SJCRH30 (cell line): ENCODE measurements around the gene TPX2. TPM values are rescaled to one million over a fixed set of nuclear protein-coding genes. Genes with fewer than 3 reads are reported as not detected.

ENCODE experiments used
- DNase-seq, 2 experiments: peaks; one replicate each; pipeline ENCODE4 v3.0.0-alpha.2; 2015 to 2020
- H3K27ac ChIP-seq: fragments of 250-450 bp; sonication (Bioruptor Pico); 2 replicates; pipeline ENCODE4 v1.5.1; 2020; ENCODE audit warnings: mild to moderate bottlenecking, moderate library complexity
- H3K27me3 ChIP-seq: fragments of 250-450 bp; sonication (Bioruptor Pico); 2 replicates; pipeline ENCODE4 v1.5.1; 2020; ENCODE audit warnings: mild to moderate bottlenecking, moderate library complexity
- H3K36me3 ChIP-seq: fragments of 250-450 bp; sonication (Bioruptor Pico); 2 replicates; pipeline ENCODE4 v1.5.1; 2020; ENCODE audit warnings: mild to moderate bottlenecking, moderate library complexity
- H3K4me1 ChIP-seq: fragments of 250-450 bp; sonication (Bioruptor Pico); 2 replicates; pipeline ENCODE4 v1.5.1; 2020; ENCODE audit warnings: mild to moderate bottlenecking, moderate library complexity
- H3K4me3 ChIP-seq: fragments of 250-450 bp; sonication (Bioruptor Pico); 2 replicates; pipeline ENCODE4 v1.5.1; 2020; ENCODE audit warnings: mild to moderate bottlenecking, moderate library complexity
- H3K9me3 ChIP-seq: fragments of 250-450 bp; sonication (Bioruptor Pico); replicated peaks from 2 replicates; pipeline ENCODE4 v1.5.1; 2020; ENCODE audit warnings: mild to moderate bottlenecking, moderate library complexity
- total RNA-seq: library from RNA; depleted of rRNA; stranded (reverse); fragments of >200 nt; shearing (Covaris generic); gene quantifications from 2 replicates; pipeline ENCODE4 v1.2.3, GENCODE V29; 2014; rRNA removed

Gene TPX2, protein sequence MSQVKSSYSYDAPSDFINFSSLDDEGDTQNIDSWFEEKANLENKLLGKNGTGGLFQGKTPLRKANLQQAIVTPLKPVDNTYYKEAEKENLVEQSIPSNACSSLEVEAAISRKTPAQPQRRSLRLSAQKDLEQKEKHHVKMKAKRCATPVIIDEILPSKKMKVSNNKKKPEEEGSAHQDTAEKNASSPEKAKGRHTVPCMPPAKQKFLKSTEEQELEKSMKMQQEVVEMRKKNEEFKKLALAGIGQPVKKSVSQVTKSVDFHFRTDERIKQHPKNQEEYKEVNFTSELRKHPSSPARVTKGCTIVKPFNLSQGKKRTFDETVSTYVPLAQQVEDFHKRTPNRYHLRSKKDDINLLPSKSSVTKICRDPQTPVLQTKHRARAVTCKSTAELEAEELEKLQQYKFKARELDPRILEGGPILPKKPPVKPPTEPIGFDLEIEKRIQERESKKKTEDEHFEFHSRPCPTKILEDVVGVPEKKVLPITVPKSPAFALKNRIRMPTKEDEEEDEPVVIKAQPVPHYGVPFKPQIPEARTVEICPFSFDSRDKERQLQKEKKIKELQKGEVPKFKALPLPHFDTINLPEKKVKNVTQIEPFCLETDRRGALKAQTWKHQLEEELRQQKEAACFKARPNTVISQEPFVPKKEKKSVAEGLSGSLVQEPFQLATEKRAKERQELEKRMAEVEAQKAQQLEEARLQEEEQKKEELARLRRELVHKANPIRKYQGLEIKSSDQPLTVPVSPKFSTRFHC
- total RNA-seq: 237 and 240 TPM in 2 replicates

DNA sequence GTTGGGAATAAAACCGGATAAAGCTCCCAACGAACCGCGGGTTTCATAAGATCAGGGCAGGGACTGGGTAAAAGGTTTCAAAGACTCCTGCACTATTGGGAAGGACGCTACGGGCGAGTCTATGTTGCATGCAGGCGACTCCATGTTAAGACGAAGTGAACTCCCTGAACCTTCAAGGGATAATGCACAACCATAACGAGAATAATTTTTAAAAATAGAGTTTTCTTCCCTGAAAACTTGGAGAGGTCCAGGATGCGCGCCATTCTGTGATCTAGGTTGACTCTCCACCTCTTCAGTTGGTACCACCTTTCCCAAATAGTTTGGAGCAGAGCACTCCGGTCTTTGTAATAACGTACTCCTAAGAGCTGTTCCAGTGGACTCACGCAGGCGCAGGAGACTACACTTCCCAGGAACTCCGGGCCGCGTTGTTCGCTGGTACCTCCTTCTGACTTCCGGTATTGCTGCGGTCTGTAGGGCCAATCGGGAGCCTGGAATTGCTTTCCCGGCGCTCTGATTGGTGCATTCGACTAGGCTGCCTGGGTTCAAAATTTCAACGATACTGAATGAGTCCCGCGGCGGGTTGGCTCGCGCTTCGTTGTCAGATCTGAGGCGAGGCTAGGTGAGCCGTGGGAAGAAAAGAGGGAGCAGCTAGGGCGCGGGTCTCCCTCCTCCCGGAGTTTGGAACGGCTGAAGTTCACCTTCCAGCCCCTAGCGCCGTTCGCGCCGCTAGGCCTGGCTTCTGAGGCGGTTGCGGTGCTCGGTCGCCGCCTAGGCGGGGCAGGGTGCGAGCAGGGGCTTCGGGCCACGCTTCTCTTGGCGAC lies at the start of gene TPX2:
Gene TPX2, plus strand, starts transcription at position 562 of the 821 bp plus-strand sequence. CDS start 18,187 bp downstream, outside the sequence.
- DNase-seq: peak; percentile 99 to 100
- Histone ChIP-seq H3K4me3 (peak within 1 kb of the TSS; percentile 84), H3K4me1 (0 out of 2 replicates have a peak, but pooled peaks cover 4% of the 10 kb centered on the region), H3K27ac (peak within 1 kb of the TSS; percentile 84), H3K9me3 (no peaks in the 10 kb centered on the region), H3K36me3 (peaks cover 18% of the 10 kb centered on the region), H3K27me3 (no peaks in the 10 kb centered on the region)

DNA sequence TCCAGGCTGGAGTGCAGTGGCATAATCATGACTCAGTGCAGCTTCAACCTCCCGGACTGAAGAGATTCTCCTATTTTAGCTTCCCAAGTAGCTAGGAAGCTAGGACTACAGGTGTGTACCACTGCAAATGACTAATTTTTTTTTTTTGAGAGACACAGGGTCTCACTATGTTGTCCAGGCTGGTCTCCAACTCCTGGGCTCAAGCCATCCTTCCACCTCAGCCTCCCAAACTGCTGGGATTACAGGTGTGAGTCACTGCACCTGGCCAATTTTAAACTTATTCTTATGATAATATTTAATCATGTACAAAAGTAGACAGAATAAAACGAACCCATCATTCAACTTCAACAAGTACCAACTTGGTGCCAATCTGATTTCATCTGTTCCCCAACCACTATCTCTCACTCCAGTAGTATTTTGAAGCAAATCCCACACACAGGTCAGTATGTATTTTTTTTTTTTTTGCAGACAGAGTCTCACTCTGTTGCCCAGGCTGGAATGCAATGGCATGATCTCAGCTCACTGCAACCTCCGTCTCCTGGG lies 48.9 kb upstream of the TPX2 start:
- DNase-seq: no peak
- Histone ChIP-seq H3K4me3 (no peak overlapping the region), H3K4me1 (peaks cover 52% of the 10 kb centered on the region), H3K9me3 (no peaks in the 10 kb centered on the region), H3K27me3 (no peaks in the 10 kb centered on the region), H3K27ac (no peak overlapping the region), H3K36me3 (peaks cover 13% of the 10 kb centered on the region)

GRCh38 chr20:31691646-31692275 lies 47.3 kb upstream of the TPX2 start:
- Histone ChIP-seq H3K4me1 (peaks cover 46% of the 10 kb centered on the region), H3K9me3 (no peaks in the 10 kb centered on the region), H3K27ac (peak overlapping the region; percentile 23), H3K36me3 (peaks cover 11% of the 10 kb centered on the region), H3K4me3 (no peak overlapping the region), H3K27me3 (no peaks in the 10 kb centered on the region)
- peak; percentile 63 to 81 for DNase-seq

DNA sequence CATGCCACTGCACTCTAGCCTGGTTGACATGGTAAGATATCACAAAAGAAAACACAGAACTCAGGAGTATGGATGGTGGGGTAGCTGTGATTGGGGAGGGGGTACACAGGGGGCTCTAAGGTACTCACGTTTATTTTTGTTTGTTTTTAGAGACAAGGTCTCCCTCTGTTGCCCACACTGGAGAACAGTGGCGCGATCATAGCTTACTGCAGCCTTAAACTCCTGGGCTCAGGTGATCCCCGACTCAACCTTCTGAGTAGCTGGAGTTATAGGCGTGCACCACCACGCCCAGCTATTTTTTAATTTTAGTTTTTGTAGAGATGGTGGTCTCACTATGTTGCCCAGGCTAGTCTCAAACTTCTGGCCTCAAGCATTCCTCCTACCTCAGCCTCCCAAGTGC lies 45.7 kb upstream of the TPX2 start:
- Histone ChIP-seq H3K27ac (no peak overlapping the region), H3K9me3 (no peaks in the 10 kb centered on the region), H3K27me3 (no peaks in the 10 kb centered on the region), H3K36me3 (peaks cover 4% of the 10 kb centered on the region), H3K4me3 (no peak overlapping the region), H3K4me1 (peaks cover 53% of the 10 kb centered on the region)
- DNase-seq: no peak

DNA sequence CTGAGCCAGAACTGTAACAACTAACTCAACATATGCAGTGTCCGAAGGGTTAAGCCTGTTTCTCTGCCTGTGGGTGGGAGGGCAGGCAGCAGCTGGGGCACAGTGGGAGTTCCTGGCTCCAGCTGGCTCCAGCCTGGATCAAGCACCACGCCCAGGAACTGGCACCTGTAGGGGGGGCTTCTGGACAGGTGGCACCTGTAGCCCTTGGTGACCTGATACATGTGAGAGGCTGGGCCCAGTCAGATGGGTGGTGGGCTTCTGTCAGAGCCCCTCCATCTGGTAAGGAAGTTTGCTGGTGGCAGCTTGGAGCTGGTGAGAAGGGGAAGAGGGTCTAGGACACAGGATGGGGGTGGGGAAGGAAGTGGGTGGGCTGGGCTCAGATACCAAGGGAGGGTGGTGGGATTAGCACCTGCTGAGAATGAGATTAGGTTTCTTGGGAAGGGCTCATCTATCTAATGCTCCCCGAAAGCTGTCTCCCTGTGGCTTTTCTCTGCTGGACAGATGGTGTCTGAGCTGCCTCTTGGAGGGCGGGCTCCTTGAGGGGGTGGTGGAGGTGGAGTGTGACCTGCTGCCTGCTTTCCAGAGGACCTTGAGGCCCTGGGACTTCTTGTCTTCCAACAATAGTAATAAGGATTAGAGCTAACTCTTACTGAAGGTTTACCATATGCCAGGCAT lies 45.0 kb upstream of the TPX2 start:
- peaks cover 4% of the 10 kb centered on the region for H3K36me3 ChIP-seq
- H3K27me3 ChIP-seq: no peaks in the 10 kb centered on the region
- H3K9me3 ChIP-seq: no peaks in the 10 kb centered on the region
- no peak overlapping the region for H3K27ac ChIP-seq
- H3K4me1 ChIP-seq: peaks cover 59% of the 10 kb centered on the region
- H3K4me3 ChIP-seq: no peak overlapping the region
- DNase-seq: peak; percentile 90 to 95

- Histone ChIP-seq H3K36me3 (peaks cover 2% of the 10 kb centered on the region; the same call in 1 of the 2 replicates), H3K4me1 (peaks cover 67% of the 10 kb centered on the region), H3K27me3 (no peaks in the 10 kb centered on the region), H3K27ac (no peak overlapping the region), H3K9me3 (no peaks in the 10 kb centered on the region), H3K4me3 (no peak overlapping the region)
- DNase-seq: no peak
These were observed 44.1 kb upstream of the TPX2 start for GRCh38 chr20:31694842-31695593.

- Histone ChIP-seq H3K4me1 (peaks cover 66% of the 10 kb centered on the region), H3K4me3 (no peak overlapping the region), H3K9me3 (no peaks in the 10 kb centered on the region), H3K27me3 (no peaks in the 10 kb centered on the region), H3K27ac (no peak overlapping the region), H3K36me3 (peaks cover 2% of the 10 kb centered on the region)
- DNase-seq: no peak
These were observed 43.0 kb upstream of the TPX2 start for GRCh38 chr20:31695849-31696804.

DNA sequence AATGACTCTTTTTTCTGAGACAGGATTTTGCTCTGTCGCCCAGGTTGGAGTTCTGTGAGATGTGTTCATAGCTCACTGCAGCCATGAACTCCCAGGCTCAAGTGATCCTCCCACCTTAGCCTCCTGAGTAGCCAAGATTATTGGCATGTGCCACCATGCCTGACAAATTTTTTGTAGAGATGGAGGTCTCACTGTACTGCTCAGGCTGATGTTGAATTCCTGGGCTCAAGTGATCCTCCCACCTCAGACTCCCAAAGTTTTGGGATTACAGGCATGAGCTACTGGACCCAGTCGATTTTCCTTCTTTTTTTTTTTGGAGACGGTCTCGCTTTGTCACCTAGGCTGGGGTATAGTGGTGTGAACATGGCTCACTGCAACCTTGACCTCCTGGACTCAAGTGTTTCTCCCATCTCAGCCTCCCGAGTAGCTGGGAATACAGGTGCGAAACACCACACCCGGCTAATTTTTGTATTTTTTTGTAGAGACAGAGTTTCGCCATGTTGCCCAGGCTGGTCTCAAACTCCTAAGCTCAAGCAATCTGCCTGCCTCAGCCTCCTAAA lies 40.8 kb upstream of the TPX2 start:
- Histone ChIP-seq H3K4me3 (no peak overlapping the region), H3K36me3 (peaks cover 5% of the 10 kb centered on the region), H3K27me3 (no peaks in the 10 kb centered on the region), H3K9me3 (no peaks in the 10 kb centered on the region), H3K4me1 (peaks cover 48% of the 10 kb centered on the region), H3K27ac (peak overlapping the region; percentile 46)
- no peak for DNase-seq

- Histone ChIP-seq H3K36me3 (peaks cover 5% of the 10 kb centered on the region), H3K4me3 (no peak overlapping the region)
- peak; percentile 91 to 97 for DNase-seq
These were observed 40.0 kb upstream of the TPX2 start for GRCh38 chr20:31698803-31699718.

GRCh38 chr20:31699801-31700728 lies 39.0 kb upstream of the TPX2 start:
- no peak overlapping the region for H3K4me3 ChIP-seq

More at GRCh38 chr20:31698803-31699718, 40.0 kb upstream of the TPX2 start:
- Histone ChIP-seq H3K4me1 (peaks cover 40% of the 10 kb centered on the region), H3K27me3 (no peaks in the 10 kb centered on the region), H3K9me3 (no peaks in the 10 kb centered on the region), H3K27ac (peak overlapping the region; percentile 46)

More at GRCh38 chr20:31699801-31700728, 39.0 kb upstream of the TPX2 start:
- Histone ChIP-seq H3K36me3 (peaks cover 8% of the 10 kb centered on the region), H3K27me3 (no peaks in the 10 kb centered on the region), H3K27ac (peak overlapping the region; percentile 46), H3K9me3 (no peaks in the 10 kb centered on the region), H3K4me1 (peaks cover 35% of the 10 kb centered on the region)
- DNase-seq: no peak
